Nephron progenitor cell (in vitro differentiated cells): ENCODE measurements around the gene CDK19.

Experiments used
- DNase-seq: peaks from one replicate; pipeline ENCODE4 v3.0.0; 2021
- H3K27ac Mint-ChIP-seq: 2 replicates; pipeline ENCODE4 v1.8.0; 2021; ENCODE audit warnings: mild to moderate bottlenecking, moderate library complexity, mixed read lengths
- H3K27me3 Mint-ChIP-seq: 2 replicates; pipeline ENCODE4 v1.8.0; 2021; ENCODE audit warnings: mild to moderate bottlenecking, low read depth, mixed read lengths; ENCODE audit not compliant: poor library complexity
- H3K36me3 Mint-ChIP-seq: 2 replicates; pipeline ENCODE4 v1.8.0; 2021; ENCODE audit warnings: low read depth, mixed read lengths
- H3K4me1 Mint-ChIP-seq: 2 replicates; pipeline ENCODE4 v1.8.0; 2021; ENCODE audit warnings: mixed read lengths
- H3K4me3 Mint-ChIP-seq: 2 replicates; pipeline ENCODE4 v1.8.0; 2021; ENCODE audit warnings: mild to moderate bottlenecking, moderate library complexity, mixed read lengths
- H3K9me3 Mint-ChIP-seq: 2 replicates; pipeline ENCODE4 v1.8.0; 2021; ENCODE audit warnings: mild to moderate bottlenecking, moderate library complexity, mixed read lengths
- TF ChIP-seq, protein P1 (sequence below): fragments of 200-600 bp; sonication (generic); IDR thresholded peaks from 2 replicates; pipeline ENCODE4 v1.5.0; 2021; ENCODE audit warnings: antibody characterized with exemption

Gene CDK19

DNA sequence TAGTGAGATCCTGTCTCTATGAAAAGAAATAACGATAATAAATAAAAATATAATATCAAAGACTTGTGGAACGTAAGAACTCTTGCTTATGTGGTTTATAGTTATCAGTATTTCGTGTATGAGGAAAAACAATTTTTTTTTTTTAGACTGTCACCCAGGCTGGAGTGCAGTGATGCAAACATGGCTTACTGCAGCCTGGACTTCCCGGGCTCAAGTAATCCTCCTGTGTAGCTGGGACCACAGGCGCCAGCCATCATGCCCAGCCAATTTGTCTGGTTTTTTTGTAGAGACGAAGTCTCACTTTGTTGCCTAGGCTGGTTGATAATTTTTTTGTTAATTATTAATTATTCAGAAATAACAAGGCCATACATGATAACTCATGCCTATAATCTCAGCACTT, 18.6 kb upstream of the CDK19 start:
- Mint-ChIP-seq H3K36me3 (no peaks in the 10 kb centered on the region), H3K4me3 (no peak overlapping the region), H3K4me1 (no peaks in the 10 kb centered on the region), H3K27me3 (peaks cover 9% of the 10 kb centered on the region), H3K9me3 (no peaks in the 10 kb centered on the region), H3K27ac (no peak overlapping the region)
- no peak for DNase-seq
- TF ChIP-seq, protein P1, sequence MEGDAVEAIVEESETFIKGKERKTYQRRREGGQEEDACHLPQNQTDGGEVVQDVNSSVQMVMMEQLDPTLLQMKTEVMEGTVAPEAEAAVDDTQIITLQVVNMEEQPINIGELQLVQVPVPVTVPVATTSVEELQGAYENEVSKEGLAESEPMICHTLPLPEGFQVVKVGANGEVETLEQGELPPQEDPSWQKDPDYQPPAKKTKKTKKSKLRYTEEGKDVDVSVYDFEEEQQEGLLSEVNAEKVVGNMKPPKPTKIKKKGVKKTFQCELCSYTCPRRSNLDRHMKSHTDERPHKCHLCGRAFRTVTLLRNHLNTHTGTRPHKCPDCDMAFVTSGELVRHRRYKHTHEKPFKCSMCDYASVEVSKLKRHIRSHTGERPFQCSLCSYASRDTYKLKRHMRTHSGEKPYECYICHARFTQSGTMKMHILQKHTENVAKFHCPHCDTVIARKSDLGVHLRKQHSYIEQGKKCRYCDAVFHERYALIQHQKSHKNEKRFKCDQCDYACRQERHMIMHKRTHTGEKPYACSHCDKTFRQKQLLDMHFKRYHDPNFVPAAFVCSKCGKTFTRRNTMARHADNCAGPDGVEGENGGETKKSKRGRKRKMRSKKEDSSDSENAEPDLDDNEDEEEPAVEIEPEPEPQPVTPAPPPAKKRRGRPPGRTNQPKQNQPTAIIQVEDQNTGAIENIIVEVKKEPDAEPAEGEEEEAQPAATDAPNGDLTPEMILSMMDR = no peak

DNA sequence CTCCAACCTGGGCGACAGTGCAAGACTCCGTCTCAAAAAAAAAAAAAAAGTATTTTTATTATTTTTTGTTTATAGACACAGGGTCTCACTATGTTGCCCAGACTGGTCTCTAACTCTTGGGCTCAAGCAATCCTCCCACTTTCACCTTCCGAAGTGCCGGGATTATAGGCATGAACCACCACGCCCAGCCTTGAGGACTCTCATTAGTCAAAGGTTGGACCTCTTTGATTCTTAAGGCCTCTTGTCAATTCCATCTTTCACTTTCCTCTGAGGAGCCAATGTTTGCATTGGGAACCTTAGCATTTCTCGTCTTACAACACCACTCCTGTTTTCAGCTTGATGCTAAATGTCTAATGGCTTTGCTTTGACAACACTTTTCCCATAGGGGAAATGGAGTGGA, 16.1 kb upstream of the CDK19 start:
- TF ChIP-seq, protein P1 = no peak
- Mint-ChIP-seq H3K27me3 (peaks cover 6% of the 10 kb centered on the region), H3K36me3 (no peaks in the 10 kb centered on the region), H3K27ac (no peak overlapping the region), H3K4me1 (peaks cover 7% of the 10 kb centered on the region), H3K9me3 (no peaks in the 10 kb centered on the region), H3K4me3 (no peak overlapping the region)
- no peak for DNase-seq

DNA sequence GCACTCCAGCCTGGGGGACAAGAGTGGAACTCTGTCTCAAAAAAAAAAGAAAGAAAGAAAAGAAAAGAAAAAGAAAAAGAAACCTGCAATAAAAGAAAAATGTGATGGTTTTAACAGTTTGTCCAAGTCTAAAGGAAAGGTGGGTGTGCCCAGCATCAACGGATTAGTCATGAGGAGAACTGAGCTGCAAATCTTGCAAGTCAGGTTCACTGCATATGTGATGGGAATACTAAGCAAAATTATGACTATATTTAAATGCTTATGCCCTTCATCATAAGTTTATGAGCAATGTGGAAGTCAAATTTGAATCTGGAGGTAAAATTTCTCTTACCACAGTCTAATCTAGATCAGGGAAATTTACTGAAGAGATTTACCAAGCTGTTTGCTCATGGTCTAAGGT, 13.1 kb upstream of the CDK19 start:
- no peak for DNase-seq
- TF ChIP-seq, protein P1 = no peak
- no peak overlapping the region for H3K27ac Mint-ChIP-seq
- peaks cover 9% of the 10 kb centered on the region for H3K4me1 Mint-ChIP-seq
- H3K9me3 Mint-ChIP-seq = no peaks in the 10 kb centered on the region
- H3K36me3 Mint-ChIP-seq = no peaks in the 10 kb centered on the region
- no peak overlapping the region for H3K4me3 Mint-ChIP-seq
- peaks cover 6% of the 10 kb centered on the region for H3K27me3 Mint-ChIP-seq

DNA sequence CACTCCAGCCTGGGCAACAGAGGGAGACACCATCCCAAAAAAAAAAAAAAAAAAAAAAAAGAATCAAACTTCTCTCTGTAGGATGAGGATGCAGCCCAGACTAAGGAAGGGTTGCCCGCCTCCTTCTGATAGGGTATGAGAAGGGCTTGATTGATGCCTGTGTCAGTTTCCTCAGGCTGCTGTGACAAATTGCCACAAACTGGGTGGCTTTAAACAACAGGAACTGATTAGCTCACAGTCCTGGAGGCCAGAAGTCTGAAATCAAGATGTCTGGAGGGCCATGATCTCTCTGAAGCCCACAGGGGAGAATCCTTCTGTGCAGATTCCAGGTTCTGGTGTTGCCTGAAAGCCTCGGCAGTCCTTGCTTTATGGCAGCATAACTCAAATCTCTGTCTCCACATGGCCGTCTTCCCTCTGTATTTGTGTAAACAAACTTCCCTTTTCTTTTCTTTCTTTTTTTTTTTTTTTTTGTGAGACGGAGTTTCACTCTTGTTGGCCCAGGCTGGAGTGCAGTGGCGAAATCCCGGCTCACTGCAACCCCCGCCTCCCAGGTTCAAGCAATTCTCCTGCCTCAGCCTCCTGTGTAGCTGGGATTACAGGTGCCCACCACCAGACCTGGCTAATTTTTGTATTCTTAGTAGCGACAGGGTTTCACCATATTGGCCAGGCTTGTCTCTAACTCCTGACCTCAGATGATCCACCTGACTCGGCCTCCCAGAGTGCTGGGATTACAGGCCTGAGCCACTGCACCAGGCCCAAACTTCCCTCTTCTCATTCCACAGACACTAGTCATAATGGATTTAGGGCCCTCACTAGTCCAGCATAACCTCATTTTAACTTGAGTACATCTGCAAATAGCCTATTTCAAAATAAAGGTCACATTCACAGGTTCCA, 11.2 kb upstream of the CDK19 start:
- Mint-ChIP-seq H3K36me3 (no peaks in the 10 kb centered on the region), H3K4me1 (peaks cover 9% of the 10 kb centered on the region), H3K27me3 (peaks cover 7% of the 10 kb centered on the region), H3K9me3 (no peaks in the 10 kb centered on the region), H3K4me3 (no peak overlapping the region), H3K27ac (peak overlapping the region; percentile 88)
- TF ChIP-seq, protein P1 = no peak
- no peak for DNase-seq

DNA sequence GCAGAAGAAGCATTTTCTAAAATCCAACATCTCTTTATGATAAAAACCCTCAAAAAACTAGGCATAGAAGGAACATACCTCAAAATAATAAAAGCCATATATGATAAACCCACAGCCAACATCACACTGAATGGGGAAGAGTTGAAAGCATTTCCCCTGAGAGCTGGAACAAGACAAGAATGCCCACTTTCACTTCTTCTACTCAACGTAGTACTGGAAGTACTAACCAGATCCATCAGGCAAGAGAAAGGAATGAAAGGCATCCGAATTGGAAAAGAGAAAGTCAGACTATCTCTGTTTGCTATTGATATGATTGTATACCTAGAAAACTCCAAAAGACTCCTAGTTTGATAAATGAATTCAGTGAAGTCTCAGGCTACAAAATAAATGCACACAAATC, 7.9 kb upstream of the CDK19 start:
- no peak overlapping the region for H3K4me3 Mint-ChIP-seq
- no peak overlapping the region for H3K27ac Mint-ChIP-seq

More for the DNA sequence above, 7.9 kb upstream of the CDK19 start:
- Mint-ChIP-seq H3K27me3 (peaks cover 7% of the 10 kb centered on the region), H3K4me1 (peaks cover 9% of the 10 kb centered on the region), H3K36me3 (no peaks in the 10 kb centered on the region), H3K9me3 (no peaks in the 10 kb centered on the region)
- DNase-seq = no peak
- TF ChIP-seq, protein P1 = no peak
